SU-DHL-6 (cell line): ENCODE measurements around the gene ACBD4.

Experiments used
- CTCF ChIP-seq: fragments of 200-600 bp; sonication (generic); IDR thresholded peaks from one replicate; pipeline ENCODE4 v1.5.1; 2017; ENCODE audit warnings: antibody characterized with exemption, mild to moderate bottlenecking, low read length, moderate library complexity; ENCODE audit not compliant: insufficient read depth, poor library complexity, severe bottlenecking
- EZH2phosphoT487 ChIP-seq: fragments of 200-600 bp; sonication (generic), shearing (Covaris generic); conservative IDR thresholded peaks from 2 replicates; pipeline ENCODE4 v1.6.1; 2018; ENCODE audit warnings: mild to moderate bottlenecking, antibody characterized with exemption, low read length, moderate library complexity, mixed read lengths

GRCh38 chr17:45092911-45093430 lies 42.5 kb upstream of the ACBD4 start:
- TF ChIP-seq CTCF, result no peak
- no peak for TF ChIP-seq EZH2phosphoT487
